B cell (primary cell): ENCODE measurements around the gene TSPAN31. TPM values are rescaled to one million over a fixed set of nuclear protein-coding genes. Genes with fewer than 3 reads are reported as not detected.

ENCODE experiments used
- ATAC-seq: fragments of 200-7000 bp; cut with Tn5 transposase; one replicate; pipeline ENCODE4 v1.10.0; 2021; ENCODE audit warnings: low read depth, mild to moderate bottlenecking, moderate number of reproducible peaks, moderate library complexity
- CTCF ChIA-PET: fragments of 350-600 bp; sonication (Branson Sonifier 250); formaldehyde crosslinking; loops from one replicate; lab custom pipeline; 2021; ENCODE audit warnings: antibody characterized with exemption, inconsistent platforms; lab: Charles Lee
- POLR2A ChIA-PET: fragments of 350-600 bp; sonication (Branson Sonifier 250); formaldehyde crosslinking; loops from one replicate; lab custom pipeline; 2021; ENCODE audit warnings: antibody characterized with exemption; lab: Charles Lee
- DNase-seq: peaks from one replicate; pipeline ENCODE4 v3.0.0; 2013
- H2AFZ ChIP-seq: 2 replicates; pipeline ENCODE4 v1.6.1; 2012; ENCODE audit warnings: mild to moderate bottlenecking, low read depth, low read length; ENCODE audit not compliant: insufficient read depth, poor library complexity, severe bottlenecking
- H3K27ac ChIP-seq, 2 donors: 1 replicate in 1 of 2; 2 replicates in 1 of 2; pipeline ENCODE4 v1.5.1; 2012 to 2013; ENCODE audit warnings: low read length in 2 of 2, mild to moderate bottlenecking in 2 of 2, moderate library complexity in 1 of 2
- H3K27me3 ChIP-seq, 4 experiments: fragments of 200-600 bp in 1 of 4; sonication (generic) in 1 of 4; replicated peaks in 1 of 4; 1 replicate in 2 of 4; 2 replicates in 2 of 4; pipeline versions ENCODE4 v1.6.1 to v1.7.0; 2013 to 2016; ENCODE audit warnings: low read length in 3 of 4, mild to moderate bottlenecking in 2 of 4, mixed read lengths in 1 of 4, moderate library complexity in 1 of 4; ENCODE audit not compliant: insufficient read depth in 4 of 4, control insufficient read depth in 3 of 4; ENCODE audit errors: control extremely low read depth in 1 of 4
- H3K36me3 ChIP-seq, 2 experiments: replicated peaks in 1 of 2; 1 replicate in 1 of 2; 2 replicates in 1 of 2; pipeline versions ENCODE4 v1.6.1 to v1.7.1; 2013; ENCODE audit warnings: low read length in 1 of 2; ENCODE audit not compliant: insufficient read depth in 2 of 2, control insufficient read depth in 1 of 2; ENCODE audit errors: control extremely low read depth in 1 of 2, extremely low read depth in 1 of 2
- H3K4me1 ChIP-seq, 2 donors: fragments of 200-600 bp in 1 of 2; sonication (generic) in 1 of 2; 1 replicate in 1 of 2; 2 replicates in 1 of 2; pipeline versions ENCODE4 v1.5.1 to v1.6.1; 2013 to 2017; ENCODE audit warnings: low read length in 2 of 2; ENCODE audit not compliant: control insufficient read depth in 2 of 2, insufficient read depth in 2 of 2
- H3K4me2 ChIP-seq: replicated peaks from 2 replicates; pipeline ENCODE3; 2012; ENCODE audit warnings: mild to moderate bottlenecking, low read depth, low read length; ENCODE audit not compliant: poor library complexity, severe bottlenecking
- H3K4me3 ChIP-seq, 5 experiments: fragments of 200-600 bp in 1 of 5; sonication (generic) in 1 of 5; 1 replicate in 3 of 5; 2 replicates in 2 of 5; pipeline versions ENCODE4 v1.5.1 to v1.7.0; 2011 to 2016; ENCODE audit warnings: low read length in 4 of 5, mild to moderate bottlenecking in 4 of 5, low read depth in 2 of 5, control low read depth in 1 of 5, moderate library complexity in 1 of 5; ENCODE audit not compliant: insufficient read depth in 1 of 5; ENCODE audit errors: control extremely low read depth in 1 of 5, extremely low read depth in 1 of 5
- H3K79me2 ChIP-seq: fragments of 200-600 bp; sonication (generic); one replicate; pipeline ENCODE4 v1.6.0; 2016; ENCODE audit warnings: low read length; ENCODE audit not compliant: control insufficient read depth, insufficient read depth
- H3K9ac ChIP-seq: fragments of 200-600 bp; sonication (generic); 2 replicates; pipeline ENCODE4 v1.6.1; 2017; ENCODE audit warnings: mild to moderate bottlenecking, low read length, moderate library complexity
- H3K9me3 ChIP-seq, 3 donors: one replicate each; pipeline versions ENCODE4 v1.6.1 to v1.7.1; 2013; ENCODE audit warnings: low read length in 2 of 3; ENCODE audit not compliant: control insufficient read depth in 2 of 3, insufficient read depth in 1 of 3; ENCODE audit errors: control extremely low read depth in 1 of 3
- H4K20me1 ChIP-seq: 2 replicates; pipeline ENCODE4 v1.6.0; 2012; ENCODE audit warnings: mild to moderate bottlenecking, low read length; ENCODE audit not compliant: insufficient read depth, control insufficient read depth, poor library complexity, severe bottlenecking
- H3K27ac Mint-ChIP-seq: one replicate; pipeline ENCODE4 v1.8.0; 2021; ENCODE audit warnings: mixed read lengths
- H3K27me3 Mint-ChIP-seq: one replicate; pipeline ENCODE4 v1.8.0; 2021; ENCODE audit warnings: mixed read lengths
- H3K4me1 Mint-ChIP-seq: one replicate; pipeline ENCODE4 v1.8.0; 2021; ENCODE audit warnings: mixed read lengths
- H3K4me3 Mint-ChIP-seq: one replicate; pipeline ENCODE4 v1.8.0; 2021; ENCODE audit warnings: mixed read lengths
- H3K9me3 Mint-ChIP-seq: one replicate; pipeline ENCODE4 v1.8.0; 2022; ENCODE audit warnings: mixed read lengths; ENCODE audit not compliant: insufficient read depth
- EZH2 ChIP-seq: IDR thresholded peaks from 2 replicates; pipeline ENCODE4 v1.6.1; 2012; ENCODE audit warnings: borderline replicate concordance, low read depth, mild to moderate bottlenecking, moderate library complexity, low read length; ENCODE audit not compliant: insufficient read depth, poor library complexity, severe bottlenecking
- WGBS: methylation state at CpG from one replicate; pipeline ENCODE4 v1.1.5; 2013; ENCODE audit warnings: missing lambda C conversion rate; ENCODE audit not compliant: insufficient coverage; 5-methylcytosine and 5-hydroxymethylcytosine counted together
- intact Hi-C: fragments of 100-400 bp; cut with micrococcal nuclease; formaldehyde crosslinking; loops from one replicate; pipeline ENCODE4 v1.10.0; 2022
- polyA plus RNA-seq: library from polyadenylated mRNA; depleted of rRNA; stranded (reverse); fragments of >200 nt; gene quantifications from 2 replicates; pipeline ENCODE4 v1.2.3, GENCODE V29; 2012
- total RNA-seq, 2 donors: library from RNA; stranded (reverse); fragments of 120-200 nt in 1 of 2; gene quantifications; 1 replicate in 1 of 2; 2 replicates in 1 of 2; pipeline versions ENCODE4 v1.2.3 to v1.2.4, GENCODE V29; 2013 to 2022
- TF ChIP-seq, protein P1 (sequence below): fragments of 200-600 bp; IDR thresholded peaks from one replicate; pipeline ENCODE4 v1.8.0; 2022; ENCODE audit warnings: antibody characterized with exemption, mild to moderate bottlenecking

Gene TSPAN31
- total and polyA plus RNA-seq, 2 donors (not counting 1 experiment from before 2014, with no cell fraction given): 24.0 to 29.6 TPM

DNA sequence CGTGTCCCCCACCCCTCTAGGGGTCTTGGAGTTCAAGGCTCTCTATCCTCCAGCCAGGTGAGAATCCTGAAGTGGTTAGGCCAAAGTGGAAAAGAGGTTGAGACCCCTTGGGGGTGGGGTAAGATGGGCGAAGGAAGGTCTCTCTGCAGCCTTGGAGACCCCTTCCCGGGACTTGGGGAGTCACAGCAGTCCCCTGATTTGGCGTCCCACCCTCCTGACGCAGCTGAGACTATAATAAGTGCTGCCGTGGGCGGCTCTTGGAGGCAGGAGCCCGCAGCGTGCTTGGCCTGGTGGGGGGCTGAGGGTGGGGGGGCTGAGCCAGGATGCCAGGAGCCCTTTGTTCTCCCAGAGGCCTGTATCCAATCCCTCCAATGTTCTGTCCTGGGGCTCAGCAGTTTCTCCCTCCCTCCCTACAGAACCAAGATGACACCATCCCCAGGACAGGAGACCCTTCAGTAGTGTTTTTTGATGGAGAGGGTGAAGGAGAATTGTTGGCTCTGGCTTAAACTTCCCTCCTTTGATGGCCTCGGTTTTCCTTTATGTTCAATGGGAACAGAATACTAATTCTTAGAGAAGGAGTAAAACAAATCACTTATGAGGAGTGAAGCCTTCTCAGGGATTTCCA, 4.8 kb upstream of the TSPAN31 start:
- peaks cover 45% of the 10 kb centered on the region for H3K4me1 Mint-ChIP-seq
- Histone ChIP-seq H3K27me3 (no peaks in the 10 kb centered on the region), H3K4me1 (peaks cover 38 to 48% of the 10 kb centered on the region in 2 donors), H2AFZ (no peak overlapping the region), H3K9ac (no peak overlapping the region), H3K4me2 (peak overlapping the region; percentile 71), H3K79me2 (peaks cover 73% of the 10 kb centered on the region), H3K36me3 (peaks cover 0 to 25% of the 10 kb centered on the region in 2 experiments), H3K4me3 (peak overlapping the region in 1 of 5 experiments; percentile 73), H4K20me1 (peaks cover 57% of the 10 kb centered on the region), H3K9me3 (no peaks in the 10 kb centered on the region), H3K27ac (peak overlapping the region in 1 of 2 donors; percentile 70)
- ChIA-PET POLR2A (no interaction called here), CTCF (interaction anchor here (0.5 to 4.0 kb wide), 4 partner anchors 11 to 1615 kb away, joined by 3 to 21 read pairs (median 6); no protein-coding TSS in a partner anchor)
- no peak overlapping the region for H3K27ac Mint-ChIP-seq
- H3K9me3 Mint-ChIP-seq: no peaks in the 10 kb centered on the region
- intact Hi-C loops: loop anchor here (5.0 kb wide), 2 partner anchors 42 to 108 kb away; partner anchors contain the start of genes B4GALNT1 and TSFM
- no peak overlapping the region for H3K4me3 Mint-ChIP-seq
- ATAC-seq (no peak), DNase-seq (no peak)
- TF ChIP-seq EZH2: no peak
- TF ChIP-seq, protein P1, sequence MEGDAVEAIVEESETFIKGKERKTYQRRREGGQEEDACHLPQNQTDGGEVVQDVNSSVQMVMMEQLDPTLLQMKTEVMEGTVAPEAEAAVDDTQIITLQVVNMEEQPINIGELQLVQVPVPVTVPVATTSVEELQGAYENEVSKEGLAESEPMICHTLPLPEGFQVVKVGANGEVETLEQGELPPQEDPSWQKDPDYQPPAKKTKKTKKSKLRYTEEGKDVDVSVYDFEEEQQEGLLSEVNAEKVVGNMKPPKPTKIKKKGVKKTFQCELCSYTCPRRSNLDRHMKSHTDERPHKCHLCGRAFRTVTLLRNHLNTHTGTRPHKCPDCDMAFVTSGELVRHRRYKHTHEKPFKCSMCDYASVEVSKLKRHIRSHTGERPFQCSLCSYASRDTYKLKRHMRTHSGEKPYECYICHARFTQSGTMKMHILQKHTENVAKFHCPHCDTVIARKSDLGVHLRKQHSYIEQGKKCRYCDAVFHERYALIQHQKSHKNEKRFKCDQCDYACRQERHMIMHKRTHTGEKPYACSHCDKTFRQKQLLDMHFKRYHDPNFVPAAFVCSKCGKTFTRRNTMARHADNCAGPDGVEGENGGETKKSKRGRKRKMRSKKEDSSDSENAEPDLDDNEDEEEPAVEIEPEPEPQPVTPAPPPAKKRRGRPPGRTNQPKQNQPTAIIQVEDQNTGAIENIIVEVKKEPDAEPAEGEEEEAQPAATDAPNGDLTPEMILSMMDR: no peak
- 100% methylated on average over 1 of the region's 10 CpGs for WGBS
- no peaks in the 10 kb centered on the region for H3K27me3 Mint-ChIP-seq
